ENCODE results near the gene UCHL1. TPM values are rescaled to one million over a fixed set of nuclear protein-coding genes. Genes with fewer than 3 reads are reported as not detected.
A peak's percentile ranks its signal among the peaks of the same experiment; 100 is the strongest.

UCHL1 gene
- total and polyA plus RNA-seq, 2 of the 13 experiments (the other 11 are each of a cell fraction or from before 2014, with no cell fraction given) = not detected

GRCh38 chr4:41214136-41214824 is 42.4 kb upstream of the UCHL1 start, which contains the start of gene APBB2 (continued):
- peak; percentile 62 for TF ChIP-seq YEATS2 (CRISPR knock-in tag; IDR thresholded peaks at IDR 0.05; ENCODE audit: borderline replicate concordance)
- TF ChIP-seq ZNF777 (CRISPR knock-in tag; IDR thresholded peaks at IDR 0.05) = 0 out of 2 replicates have a peak, but pooled peaks have one; percentile 3
- peak; percentile 86 for TF ChIP-seq ZMYM4 (CRISPR knock-in tag; IDR thresholded peaks at IDR 0.05)
- TF ChIP-seq, protein P1, sequence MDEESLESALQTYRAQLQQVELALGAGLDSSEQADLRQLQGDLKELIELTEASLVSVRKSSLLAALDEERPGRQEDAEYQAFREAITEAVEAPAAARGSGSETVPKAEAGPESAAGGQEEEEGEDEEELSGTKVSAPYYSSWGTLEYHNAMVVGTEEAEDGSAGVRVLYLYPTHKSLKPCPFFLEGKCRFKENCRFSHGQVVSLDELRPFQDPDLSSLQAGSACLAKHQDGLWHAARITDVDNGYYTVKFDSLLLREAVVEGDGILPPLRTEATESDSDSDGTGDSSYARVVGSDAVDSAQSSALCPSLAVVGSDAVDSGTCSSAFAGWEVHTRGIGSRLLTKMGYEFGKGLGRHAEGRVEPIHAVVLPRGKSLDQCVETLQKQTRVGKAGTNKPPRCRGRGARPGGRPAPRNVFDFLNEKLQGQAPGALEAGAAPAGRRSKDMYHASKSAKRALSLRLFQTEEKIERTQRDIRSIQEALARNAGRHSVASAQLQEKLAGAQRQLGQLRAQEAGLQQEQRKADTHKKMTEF (CRISPR knock-in tag; IDR thresholded peaks at IDR 0.05) = peak; percentile 68; the same call in 1 of the 2 replicates
- TF ChIP-seq POLR2G (IDR thresholded peaks at IDR 0.05; ENCODE audit: low read depth, low read length) = peak; percentile 90
- TF ChIP-seq, protein P2, sequence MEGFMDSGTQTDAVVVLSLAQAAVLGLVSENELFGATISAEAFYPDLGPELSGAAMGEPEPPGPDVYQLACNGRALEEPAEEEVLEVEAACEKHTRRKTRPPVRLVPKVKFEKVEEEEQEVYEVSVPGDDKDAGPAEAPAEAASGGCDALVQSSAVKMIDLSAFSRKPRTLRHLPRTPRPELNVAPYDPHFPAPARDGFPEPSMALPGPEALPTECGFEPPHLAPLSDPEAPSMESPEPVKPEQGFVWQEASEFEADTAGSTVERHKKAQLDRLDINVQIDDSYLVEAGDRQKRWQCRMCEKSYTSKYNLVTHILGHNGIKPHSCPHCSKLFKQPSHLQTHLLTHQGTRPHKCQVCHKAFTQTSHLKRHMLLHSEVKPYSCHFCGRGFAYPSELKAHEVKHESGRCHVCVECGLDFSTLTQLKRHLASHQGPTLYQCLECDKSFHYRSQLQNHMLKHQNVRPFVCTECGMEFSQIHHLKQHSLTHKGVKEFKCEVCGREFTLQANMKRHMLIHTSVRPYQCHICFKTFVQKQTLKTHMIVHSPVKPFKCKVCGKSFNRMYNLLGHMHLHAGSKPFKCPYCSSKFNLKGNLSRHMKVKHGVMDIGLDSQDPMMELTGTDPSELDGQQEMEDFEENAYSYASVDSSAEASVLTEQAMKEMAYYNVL (CRISPR knock-in tag; IDR thresholded peaks at IDR 0.05; ENCODE audit: borderline replicate concordance) = peak; percentile 42; the same call in 1 of the 2 replicates
- TF ChIP-seq ZNF335 (CRISPR knock-in tag; IDR thresholded peaks at IDR 0.05) = 0 out of 2 replicates have a peak, but pooled peaks have one; percentile 39
- TF ChIP-seq ZKSCAN8 (CRISPR knock-in tag; IDR thresholded peaks at IDR 0.05; ENCODE audit: borderline replicate concordance) = peak; percentile 60; the same call in 1 of the 2 replicates
- peak; percentile 51 for TF ChIP-seq CREB1 (IDR thresholded peaks at IDR 0.05)
- no peak for TF ChIP-seq CREB1 (CRISPR knock-in tag; IDR thresholded peaks at IDR 0.05)
- TF ChIP-seq NAIF1 (CRISPR knock-in tag; IDR thresholded peaks at IDR 0.05; ENCODE audit: borderline replicate concordance) = no peak
- TF ChIP-seq, protein P3, sequence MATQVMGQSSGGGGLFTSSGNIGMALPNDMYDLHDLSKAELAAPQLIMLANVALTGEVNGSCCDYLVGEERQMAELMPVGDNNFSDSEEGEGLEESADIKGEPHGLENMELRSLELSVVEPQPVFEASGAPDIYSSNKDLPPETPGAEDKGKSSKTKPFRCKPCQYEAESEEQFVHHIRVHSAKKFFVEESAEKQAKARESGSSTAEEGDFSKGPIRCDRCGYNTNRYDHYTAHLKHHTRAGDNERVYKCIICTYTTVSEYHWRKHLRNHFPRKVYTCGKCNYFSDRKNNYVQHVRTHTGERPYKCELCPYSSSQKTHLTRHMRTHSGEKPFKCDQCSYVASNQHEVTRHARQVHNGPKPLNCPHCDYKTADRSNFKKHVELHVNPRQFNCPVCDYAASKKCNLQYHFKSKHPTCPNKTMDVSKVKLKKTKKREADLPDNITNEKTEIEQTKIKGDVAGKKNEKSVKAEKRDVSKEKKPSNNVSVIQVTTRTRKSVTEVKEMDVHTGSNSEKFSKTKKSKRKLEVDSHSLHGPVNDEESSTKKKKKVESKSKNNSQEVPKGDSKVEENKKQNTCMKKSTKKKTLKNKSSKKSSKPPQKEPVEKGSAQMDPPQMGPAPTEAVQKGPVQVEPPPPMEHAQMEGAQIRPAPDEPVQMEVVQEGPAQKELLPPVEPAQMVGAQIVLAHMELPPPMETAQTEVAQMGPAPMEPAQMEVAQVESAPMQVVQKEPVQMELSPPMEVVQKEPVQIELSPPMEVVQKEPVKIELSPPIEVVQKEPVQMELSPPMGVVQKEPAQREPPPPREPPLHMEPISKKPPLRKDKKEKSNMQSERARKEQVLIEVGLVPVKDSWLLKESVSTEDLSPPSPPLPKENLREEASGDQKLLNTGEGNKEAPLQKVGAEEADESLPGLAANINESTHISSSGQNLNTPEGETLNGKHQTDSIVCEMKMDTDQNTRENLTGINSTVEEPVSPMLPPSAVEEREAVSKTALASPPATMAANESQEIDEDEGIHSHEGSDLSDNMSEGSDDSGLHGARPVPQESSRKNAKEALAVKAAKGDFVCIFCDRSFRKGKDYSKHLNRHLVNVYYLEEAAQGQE (IDR thresholded peaks at IDR 0.05; ENCODE audit: borderline replicate concordance in 1 of 2, low read depth in 1 of 2, low read length in 2 of 2) = peak in 1 of 2 experiments; percentile 39; a peak in 1 of 4 replicates
- no peak for TF ChIP-seq SETDB1 (CRISPR knock-in tag; IDR thresholded peaks at IDR 0.05; ENCODE audit: borderline replicate concordance)
- no peak for TF ChIP-seq MXI1 (IDR thresholded peaks at IDR 0.05; ENCODE audit: borderline replicate concordance, low read depth, low read length)
- TF ChIP-seq, protein P4, sequence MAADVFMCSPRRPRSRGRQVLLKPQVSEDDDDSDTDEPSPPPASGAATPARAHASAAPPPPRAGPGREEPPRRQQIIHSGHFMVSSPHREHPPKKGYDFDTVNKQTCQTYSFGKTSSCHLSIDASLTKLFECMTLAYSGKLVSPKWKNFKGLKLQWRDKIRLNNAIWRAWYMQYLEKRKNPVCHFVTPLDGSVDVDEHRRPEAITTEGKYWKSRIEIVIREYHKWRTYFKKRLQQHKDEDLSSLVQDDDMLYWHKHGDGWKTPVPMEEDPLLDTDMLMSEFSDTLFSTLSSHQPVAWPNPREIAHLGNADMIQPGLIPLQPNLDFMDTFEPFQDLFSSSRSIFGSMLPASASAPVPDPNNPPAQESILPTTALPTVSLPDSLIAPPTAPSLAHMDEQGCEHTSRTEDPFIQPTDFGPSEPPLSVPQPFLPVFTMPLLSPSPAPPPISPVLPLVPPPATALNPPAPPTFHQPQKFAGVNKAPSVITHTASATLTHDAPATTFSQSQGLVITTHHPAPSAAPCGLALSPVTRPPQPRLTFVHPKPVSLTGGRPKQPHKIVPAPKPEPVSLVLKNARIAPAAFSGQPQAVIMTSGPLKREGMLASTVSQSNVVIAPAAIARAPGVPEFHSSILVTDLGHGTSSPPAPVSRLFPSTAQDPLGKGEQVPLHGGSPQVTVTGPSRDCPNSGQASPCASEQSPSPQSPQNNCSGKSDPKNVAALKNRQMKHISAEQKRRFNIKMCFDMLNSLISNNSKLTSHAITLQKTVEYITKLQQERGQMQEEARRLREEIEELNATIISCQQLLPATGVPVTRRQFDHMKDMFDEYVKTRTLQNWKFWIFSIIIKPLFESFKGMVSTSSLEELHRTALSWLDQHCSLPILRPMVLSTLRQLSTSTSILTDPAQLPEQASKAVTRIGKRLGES (CRISPR knock-in tag; IDR thresholded peaks at IDR 0.05; ENCODE audit: borderline replicate concordance) = no peak
- no peak for TF ChIP-seq SMAD1 (CRISPR knock-in tag; IDR thresholded peaks at IDR 0.05; ENCODE audit: borderline replicate concordance, low read depth)
